Hepatocyte (in vitro differentiated cells): ENCODE results near the gene AOPEP.

ENCODE experiments used
- CTCF ChIP-seq: fragments of 200-600 bp; sonication (generic); IDR thresholded peaks from 2 replicates; pipeline ENCODE4 v1.5.1; 2016; ENCODE audit warnings: antibody characterized with exemption, mild to moderate bottlenecking; ENCODE audit not compliant: poor library complexity
- EZH2 ChIP-seq: fragments of 200-600 bp; sonication (generic); IDR thresholded peaks from 2 replicates; pipeline ENCODE4 v1.6.1; 2016; ENCODE audit warnings: antibody characterized with exemption, mild to moderate bottlenecking, borderline replicate concordance
- EZH2phosphoT487 ChIP-seq: fragments of 200-600 bp; sonication (generic); IDR thresholded peaks from one replicate; pipeline ENCODE4 v1.6.1; 2018; ENCODE audit warnings: antibody characterized with exemption, mild to moderate bottlenecking, low read depth, moderate library complexity; ENCODE audit not compliant: unreplicated experiment, severe bottlenecking

GRCh38 chr9:94800424-94801117 is 74.1 kb downstream of the AOPEP start:
- TF ChIP-seq CTCF (no peak), EZH2 (no peak), EZH2phosphoT487 (no peak)
